Cardiac septum (tissue), 1 donor: ENCODE measurements around the gene EPAS1. TPM values are rescaled to one million over a fixed set of nuclear protein-coding genes. Genes with fewer than 3 reads are reported as not detected.
A peak's percentile ranks its signal among the peaks of the same experiment; 100 is the strongest.

Experiments used
- DNase-seq: peaks from one replicate; pipeline ENCODE4 v3.0.0-alpha.2; 2020; ENCODE audit warnings: low spot score
- intact Hi-C: fragments of 100-400 bp; cut with DNase I; formaldehyde crosslinking; loops from one replicate; pipeline ENCODE4 v1.14.0; 2022
- total RNA-seq: library from RNA; stranded (reverse); fragmentation: NEBNext Ultra II Directional; extraction: Animal tissue kit (Norgen Biotek cat#: 25700); gene quantifications from one replicate; pipeline ENCODE4 v1.2.1, GENCODE V29; 2021
- donor health status: DM: no; HTN: no; CAD: no.

Gene EPAS1
- total RNA-seq, 1 donor from 2014 or later = 139 TPM

GRCh38 chr2:46297546-46298271, 502 bp downstream of the EPAS1 start:
- DNase-seq = peak; percentile 92
- intact Hi-C loops = loop anchor here (1.0 to 10.0 kb wide), 8 partner anchors 21 to 285 kb away; no protein-coding TSS in a partner anchor

- intact Hi-C loops = loop anchor here (2.0 to 10.0 kb wide), 6 partner anchors 54 to 286 kb away; no protein-coding TSS in a partner anchor
- DNase-seq = no peak
These were observed 990 bp downstream of the EPAS1 start for GRCh38 chr2:46298272-46298521.

GRCh38 chr2:46298522-46299353, 1.5 kb downstream of the EPAS1 start:
- intact Hi-C loops = loop anchor here (2.0 to 10.0 kb wide), 6 partner anchors 54 to 286 kb away; no protein-coding TSS in a partner anchor

DNA sequence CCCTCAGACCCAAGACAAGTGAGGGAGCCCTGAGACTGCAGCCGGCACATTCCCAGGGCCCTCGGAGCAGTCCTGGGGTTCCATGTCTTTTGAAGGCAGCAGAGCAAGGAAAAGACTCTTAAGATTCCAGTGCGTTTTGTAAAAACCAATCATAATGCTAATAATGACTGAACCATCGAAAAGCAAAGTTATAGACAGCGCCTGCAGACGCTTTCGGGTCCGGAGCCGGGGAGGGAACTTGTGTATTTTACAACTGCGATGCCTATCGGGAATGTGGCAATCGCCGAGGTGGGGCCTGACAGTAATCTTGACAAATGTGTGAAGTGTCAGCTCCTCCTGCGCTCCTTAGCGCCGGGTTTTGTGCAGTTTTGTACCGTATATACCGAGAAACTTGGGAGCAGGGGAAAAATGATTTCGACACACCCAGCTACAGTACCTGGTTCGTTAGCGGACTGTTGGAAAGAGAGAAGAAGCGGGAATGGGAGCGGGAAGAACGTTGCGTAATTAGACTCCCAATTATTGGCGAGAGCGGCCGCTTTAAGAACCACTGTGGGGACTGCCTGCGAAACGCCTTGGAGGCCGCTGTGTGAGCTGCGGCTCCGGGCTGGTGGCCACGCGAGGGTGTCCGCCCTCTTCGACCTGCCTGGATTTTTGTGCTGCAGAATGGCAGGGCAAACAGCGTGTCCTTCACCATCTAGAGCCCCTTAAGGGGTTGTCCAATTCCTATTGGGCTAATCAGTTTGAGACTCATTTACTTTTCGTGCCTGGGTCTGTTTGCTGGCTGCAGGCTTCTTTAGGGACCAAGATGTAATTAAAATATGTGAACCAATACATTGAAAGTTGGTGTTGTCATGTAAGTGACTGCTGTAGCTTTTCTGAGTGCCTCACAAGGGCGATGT, 2.4 kb downstream of the EPAS1 start:
- intact Hi-C loops = loop anchor here (2.0 to 10.0 kb wide), 6 partner anchors 53 to 287 kb away; no protein-coding TSS in a partner anchor

More at GRCh38 chr2:46298522-46299353, 1.5 kb downstream of the EPAS1 start:
- peak; percentile 82 for DNase-seq

DNA sequence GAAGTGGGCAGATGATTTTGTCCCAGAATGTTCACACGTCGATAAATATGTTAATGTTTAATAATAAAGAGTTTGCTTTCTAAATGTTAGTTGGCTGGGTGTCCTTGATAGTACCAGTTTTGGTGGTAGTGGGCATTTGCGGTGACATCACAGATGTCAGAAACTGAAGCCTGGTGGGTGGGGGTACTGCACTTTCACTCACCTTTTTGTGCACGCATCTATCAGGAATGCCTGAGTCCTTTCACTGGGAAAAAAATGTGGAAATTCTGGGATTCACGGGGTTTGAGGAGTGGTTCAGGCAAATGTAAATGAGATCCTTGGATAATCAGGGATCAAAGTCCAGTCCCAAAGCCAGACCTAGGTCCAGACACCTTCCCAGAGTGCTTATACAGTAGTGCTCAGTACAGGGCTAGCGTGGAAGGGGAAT, 3.2 kb downstream of the EPAS1 start:
- intact Hi-C loops = no loop called here
- no peak for DNase-seq

More for the DNA sequence above, 2.4 kb downstream of the EPAS1 start:
- peak; percentile 82 for DNase-seq

DNA sequence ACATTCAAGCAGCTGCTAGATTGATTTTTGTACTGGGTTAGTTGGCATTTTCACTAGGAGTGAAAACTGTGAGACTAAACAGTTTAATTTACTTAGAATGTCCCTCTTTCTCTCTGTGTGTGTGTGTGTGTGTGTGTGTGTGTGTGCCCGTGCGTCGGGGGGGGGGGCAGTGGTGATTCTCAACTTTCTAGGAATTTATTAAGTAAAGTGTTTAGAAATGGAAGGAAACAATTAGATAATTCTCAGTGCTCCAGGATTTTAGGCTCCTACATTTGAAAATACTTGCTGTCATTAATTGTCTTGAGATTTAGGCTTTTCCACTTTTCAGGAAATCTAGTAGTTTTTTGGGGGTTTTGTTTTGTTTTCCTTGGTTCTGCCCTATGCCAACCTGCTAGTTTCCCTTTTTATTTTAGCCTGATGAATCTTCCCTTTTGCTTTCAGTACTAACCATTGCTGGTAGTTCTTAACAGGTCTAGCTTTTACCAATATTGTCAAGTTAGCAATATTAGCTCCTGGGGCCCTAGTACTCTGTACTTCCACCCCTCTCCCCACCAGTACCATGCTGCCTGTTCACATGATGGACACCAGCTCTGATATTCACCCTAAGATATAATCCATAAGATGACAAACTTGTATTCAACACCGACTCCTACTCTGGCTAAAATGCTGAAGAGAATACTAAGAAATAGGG, 4.9 kb downstream of the EPAS1 start:
- no peak for DNase-seq
- intact Hi-C loops = no loop called here

GRCh38 chr2:46303233-46303632, 6.0 kb downstream of the EPAS1 start:
- DNase-seq = no peak
- intact Hi-C loops = no loop called here

GRCh38 chr2:46303822-46304221, 6.6 kb downstream of the EPAS1 start:
- intact Hi-C loops = no loop called here
- no peak for DNase-seq

GRCh38 chr2:46304635-46305034, 7.4 kb downstream of the EPAS1 start:
- intact Hi-C loops = no loop called here
- DNase-seq = no peak

- no peak for DNase-seq
- intact Hi-C loops = no loop called here
These were observed 8.0 kb downstream of the EPAS1 start for GRCh38 chr2:46305187-46305586.

DNA sequence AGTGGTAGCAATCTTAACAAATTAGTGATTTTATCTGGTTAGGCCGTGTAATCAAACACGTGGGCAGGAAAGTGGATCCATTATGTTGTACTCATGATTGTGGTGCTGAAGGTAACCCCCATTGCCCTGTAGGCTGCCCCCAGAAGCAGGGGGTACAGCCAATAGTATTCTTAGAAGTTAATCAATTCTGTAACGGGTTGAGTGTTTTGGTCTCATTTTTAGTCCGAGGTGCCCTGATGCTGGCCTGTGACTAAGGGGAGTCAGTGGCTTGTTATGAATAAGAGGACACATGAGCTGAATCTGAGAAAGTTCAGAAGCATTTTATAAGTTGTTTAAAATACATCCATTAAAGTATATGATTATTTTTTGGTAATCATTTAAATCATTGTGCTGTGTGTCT, 8.6 kb downstream of the EPAS1 start:
- intact Hi-C loops = no loop called here
- no peak for DNase-seq

DNA sequence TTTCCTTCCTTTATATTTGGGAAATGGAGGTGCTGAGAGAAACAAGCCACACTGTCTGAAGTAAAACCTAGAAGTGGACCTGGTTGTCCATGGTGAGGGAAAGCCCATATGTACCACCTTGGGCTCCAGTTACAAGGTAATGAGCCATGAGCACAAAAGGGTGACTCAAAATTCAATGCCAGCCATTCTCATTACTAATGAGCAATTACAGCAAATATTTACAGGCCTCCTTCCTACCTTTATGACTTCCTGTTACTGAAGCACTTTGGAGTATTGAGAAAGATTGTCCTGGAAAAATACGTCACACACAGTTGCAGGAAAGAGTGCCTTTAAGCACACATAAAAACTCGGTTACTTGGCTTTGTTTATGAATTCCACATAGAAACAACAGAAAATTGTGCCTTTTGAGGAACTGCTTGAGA, 9.1 kb downstream of the EPAS1 start:
- intact Hi-C loops = no loop called here
- DNase-seq = no peak

GRCh38 chr2:46306988-46307655, 9.9 kb downstream of the EPAS1 start:
- intact Hi-C loops = no loop called here
- no peak for DNase-seq

DNA sequence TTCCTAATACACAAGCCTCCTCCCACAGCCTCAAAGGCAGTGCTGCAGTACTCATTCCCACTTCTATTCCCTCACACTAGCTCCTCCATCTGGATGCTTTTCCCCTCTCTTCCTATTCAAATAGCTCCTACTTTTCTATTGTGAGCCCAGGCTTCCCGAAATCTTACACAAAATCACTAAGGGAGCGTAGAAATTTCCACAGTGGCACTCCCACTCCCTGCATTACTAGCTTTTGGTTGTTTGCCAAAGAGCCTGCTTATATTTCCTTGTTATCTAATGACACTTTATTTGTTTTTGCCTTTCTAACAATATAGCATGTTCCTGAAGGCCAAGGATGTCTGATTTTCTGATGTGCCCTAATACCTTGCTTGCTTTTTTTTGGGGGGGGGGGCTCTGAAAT, 10.9 kb downstream of the EPAS1 start:
- intact Hi-C loops = no loop called here
- no peak for DNase-seq

GRCh38 chr2:46308629-46309028, 11.4 kb downstream of the EPAS1 start:
- intact Hi-C loops = no loop called here

DNA sequence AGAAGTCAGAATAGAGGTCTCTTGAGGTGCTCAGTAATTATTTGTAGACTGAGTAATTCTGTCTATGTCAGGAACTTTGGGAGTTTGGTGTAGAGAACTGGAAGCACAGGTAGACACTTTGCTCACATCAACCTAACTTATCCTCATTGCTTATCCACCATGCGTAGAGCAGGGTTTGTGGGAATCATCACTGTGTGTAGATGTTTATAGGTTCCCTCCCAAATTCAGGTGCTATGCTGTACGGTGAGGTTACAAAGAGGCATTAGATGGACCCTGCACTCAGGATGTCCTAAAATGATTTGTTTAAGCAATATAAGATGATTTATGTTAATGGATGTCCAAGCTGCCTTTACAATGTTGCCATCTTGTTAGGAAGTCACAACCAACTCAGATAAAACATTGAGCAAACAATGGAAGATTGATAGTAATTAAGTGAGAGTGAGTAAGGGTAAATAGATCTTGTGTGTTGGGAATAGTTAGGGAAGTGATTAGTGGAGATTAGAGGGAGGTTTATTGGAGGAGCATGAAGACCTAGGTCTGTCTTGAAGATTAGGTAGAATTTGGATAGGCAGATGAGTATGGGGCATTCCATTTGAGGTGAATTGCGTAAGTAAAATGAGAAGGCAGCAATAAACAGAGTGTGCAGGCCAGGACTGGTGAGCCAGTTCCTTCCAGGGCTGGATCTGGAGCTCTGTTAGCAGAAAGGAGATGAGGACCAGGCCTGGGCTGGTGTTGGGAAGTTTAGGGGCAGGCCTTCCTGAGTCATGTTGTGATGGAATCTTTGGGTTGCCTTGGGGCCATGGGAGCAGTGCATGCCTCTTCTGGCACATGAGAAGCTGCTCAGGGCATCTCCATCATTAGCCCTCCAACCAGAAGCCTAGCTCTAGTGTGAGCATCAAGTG, 12.1 kb downstream of the EPAS1 start:
- no peak for DNase-seq
- intact Hi-C loops = no loop called here

More at GRCh38 chr2:46308629-46309028, 11.4 kb downstream of the EPAS1 start:
- no peak for DNase-seq

DNA sequence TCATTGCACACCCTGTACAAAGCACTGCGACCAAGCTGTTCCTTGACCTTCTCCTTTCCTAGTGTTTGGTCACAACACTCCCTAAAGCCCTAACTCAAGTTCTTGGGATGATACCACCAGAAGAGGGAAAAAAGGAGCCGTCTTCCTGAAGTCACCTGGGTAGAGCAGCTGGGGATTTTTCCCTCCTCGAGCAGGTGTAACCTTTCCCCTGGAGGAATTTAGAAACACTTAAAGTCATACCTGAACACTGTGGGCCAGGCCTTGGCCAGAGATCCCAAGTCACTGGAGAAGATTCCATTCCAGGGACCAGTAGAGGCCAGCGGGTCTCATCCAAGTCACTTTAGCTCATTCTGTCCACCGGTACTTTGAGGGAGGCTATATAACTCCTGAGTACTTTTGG, 13.2 kb downstream of the EPAS1 start:
- intact Hi-C loops = loop anchor here (5.0 kb wide), 1 partner anchor 42 kb away; no protein-coding TSS in a partner anchor
- DNase-seq = no peak
